Activated T-cell treated with anti-CD3 and anti-CD28 coated beads, Interleukin-2, amount 50 U/mL, for 24 hours (primary cell): Measurements from ENCODE around the gene KIF5C.

ENCODE experiments used
- DNase-seq: peaks from one replicate; pipeline ENCODE4 v3.0.0-alpha.2; 2020
- H3K27ac Mint-ChIP-seq: 2 replicates; pipeline ENCODE4 v1.8.0; 2020; ENCODE audit warnings: mild to moderate bottlenecking, mixed read lengths
- H3K27me3 Mint-ChIP-seq: 2 replicates; pipeline ENCODE4 v1.8.0; 2020; ENCODE audit warnings: mixed read lengths
- H3K36me3 Mint-ChIP-seq: 2 replicates; pipeline ENCODE4 v1.8.0; 2020; ENCODE audit warnings: low read depth, mixed read lengths
- H3K4me1 Mint-ChIP-seq: 2 replicates; pipeline ENCODE4 v1.8.0; 2020; ENCODE audit warnings: low read depth, mixed read lengths
- H3K4me3 Mint-ChIP-seq: 2 replicates; pipeline ENCODE4 v1.8.0; 2020; ENCODE audit warnings: mild to moderate bottlenecking, moderate library complexity, mixed read lengths
- H3K9me3 Mint-ChIP-seq: 2 replicates; pipeline ENCODE4 v1.8.0; 2020; ENCODE audit warnings: mixed read lengths

Gene KIF5C

GRCh38 chr2:149068225-149068995 lies 193.4 kb downstream of the KIF5C start:
- no peak overlapping the region for H3K27ac Mint-ChIP-seq
- H3K36me3 Mint-ChIP-seq = no peaks in the 10 kb centered on the region
- H3K9me3 Mint-ChIP-seq = no peaks in the 10 kb centered on the region
- DNase-seq = no peak
- H3K4me1 Mint-ChIP-seq = peaks cover 16% of the 10 kb centered on the region
- no peak overlapping the region for H3K4me3 Mint-ChIP-seq
- peaks cover 17% of the 10 kb centered on the region for H3K27me3 Mint-ChIP-seq

DNA sequence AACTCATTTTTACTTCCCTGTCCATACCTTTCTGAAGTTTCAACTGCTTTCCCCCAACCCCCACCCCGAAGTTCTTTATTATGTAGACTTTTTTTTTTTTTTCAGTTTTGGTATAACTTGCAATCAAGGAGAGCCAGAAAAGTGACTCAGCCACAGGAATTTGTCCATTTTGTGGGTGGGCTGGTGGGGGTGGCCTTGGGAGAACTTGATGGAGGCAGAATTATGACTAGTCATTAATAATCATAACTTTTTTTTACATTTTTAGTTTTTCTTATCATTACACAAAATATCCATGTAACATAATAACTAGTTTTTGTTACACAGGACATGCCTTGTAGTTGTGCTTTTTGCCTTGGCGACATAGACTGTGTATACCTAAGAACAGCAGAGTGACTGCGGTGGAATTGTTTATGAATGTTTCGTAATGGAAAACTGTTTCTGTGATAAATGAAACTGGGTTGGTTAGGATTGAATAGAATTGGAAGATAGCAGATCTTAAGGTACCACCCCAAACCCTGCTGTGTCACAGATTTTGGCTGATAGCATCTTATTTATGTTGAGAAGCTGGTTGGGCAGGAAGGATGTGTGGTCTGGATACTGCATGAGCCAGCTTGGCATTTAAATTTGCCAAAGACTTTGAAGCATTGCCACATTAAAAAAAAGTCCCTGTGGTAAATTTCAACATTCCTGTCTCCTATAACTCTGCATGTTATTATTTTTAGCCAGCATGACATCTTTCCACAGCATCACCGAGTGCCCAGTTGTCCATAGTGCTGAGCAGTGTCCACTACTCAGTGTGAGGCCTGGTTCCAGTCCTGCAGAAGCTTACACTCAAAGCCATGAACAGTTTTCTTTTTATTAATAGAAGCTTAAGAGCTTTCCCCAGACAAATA lies 194.2 kb downstream of the KIF5C start:
- Mint-ChIP-seq H3K4me3 (no peak overlapping the region), H3K4me1 (peaks cover 16% of the 10 kb centered on the region), H3K27ac (peak overlapping the region; percentile 42), H3K36me3 (no peaks in the 10 kb centered on the region), H3K9me3 (no peaks in the 10 kb centered on the region), H3K27me3 (peaks cover 25% of the 10 kb centered on the region)
- DNase-seq = no peak

- H3K27ac Mint-ChIP-seq = no peak overlapping the region
Observed at GRCh38 chr2:149070681-149071320, 195.8 kb downstream of the KIF5C start.

DNA sequence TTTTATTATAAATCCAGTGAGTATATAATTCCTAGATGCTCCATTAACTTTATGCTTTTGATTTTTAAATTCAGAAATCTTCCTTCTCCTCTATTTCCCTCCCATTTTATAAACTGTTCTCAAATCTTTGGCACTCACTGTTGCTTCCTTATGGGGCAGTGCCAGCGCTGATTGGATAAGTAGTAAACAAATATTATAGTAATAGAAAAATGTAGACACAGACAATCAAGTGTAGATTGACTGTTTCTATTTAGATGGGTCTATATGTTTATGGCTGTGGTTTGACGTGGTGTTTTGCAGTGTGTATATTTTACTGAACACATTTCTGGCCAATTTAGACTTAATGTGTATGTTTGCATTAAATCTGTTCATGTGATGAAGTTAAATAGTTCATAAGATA lies 200.1 kb downstream of the KIF5C start:
- Mint-ChIP-seq H3K4me1 (peaks cover 2% of the 10 kb centered on the region), H3K36me3 (no peaks in the 10 kb centered on the region), H3K27me3 (peaks cover 30% of the 10 kb centered on the region), H3K27ac (no peak overlapping the region), H3K9me3 (no peaks in the 10 kb centered on the region), H3K4me3 (no peak overlapping the region)
- no peak for DNase-seq

More at GRCh38 chr2:149070681-149071320, 195.8 kb downstream of the KIF5C start:
- no peaks in the 10 kb centered on the region for H3K9me3 Mint-ChIP-seq
- no peak overlapping the region for H3K4me3 Mint-ChIP-seq
- no peak for DNase-seq
- peaks cover 26% of the 10 kb centered on the region for H3K27me3 Mint-ChIP-seq
- no peaks in the 10 kb centered on the region for H3K36me3 Mint-ChIP-seq
- peaks cover 16% of the 10 kb centered on the region for H3K4me1 Mint-ChIP-seq

GRCh38 chr2:149075853-149076252 lies 200.8 kb downstream of the KIF5C start:
- H3K9me3 Mint-ChIP-seq = no peaks in the 10 kb centered on the region
- no peaks in the 10 kb centered on the region for H3K36me3 Mint-ChIP-seq
- H3K4me1 Mint-ChIP-seq = no peaks in the 10 kb centered on the region
- no peak for DNase-seq
- no peak overlapping the region for H3K27ac Mint-ChIP-seq
- H3K27me3 Mint-ChIP-seq = peaks cover 27% of the 10 kb centered on the region
- no peak overlapping the region for H3K4me3 Mint-ChIP-seq
